NCI-H510A (cell line): Measurements from ENCODE around the gene PPTC7.
"Not testable (repeated sequence)": the region's sequence is repeated elsewhere in the genome, so short reads cannot be mapped to it uniquely, and the experiment has no call there.

Experiments used
- DNase-seq: peaks from one replicate; lab custom pipeline; 2025; lab: John Stamatoyannopoulos, UW

Gene PPTC7

DNA sequence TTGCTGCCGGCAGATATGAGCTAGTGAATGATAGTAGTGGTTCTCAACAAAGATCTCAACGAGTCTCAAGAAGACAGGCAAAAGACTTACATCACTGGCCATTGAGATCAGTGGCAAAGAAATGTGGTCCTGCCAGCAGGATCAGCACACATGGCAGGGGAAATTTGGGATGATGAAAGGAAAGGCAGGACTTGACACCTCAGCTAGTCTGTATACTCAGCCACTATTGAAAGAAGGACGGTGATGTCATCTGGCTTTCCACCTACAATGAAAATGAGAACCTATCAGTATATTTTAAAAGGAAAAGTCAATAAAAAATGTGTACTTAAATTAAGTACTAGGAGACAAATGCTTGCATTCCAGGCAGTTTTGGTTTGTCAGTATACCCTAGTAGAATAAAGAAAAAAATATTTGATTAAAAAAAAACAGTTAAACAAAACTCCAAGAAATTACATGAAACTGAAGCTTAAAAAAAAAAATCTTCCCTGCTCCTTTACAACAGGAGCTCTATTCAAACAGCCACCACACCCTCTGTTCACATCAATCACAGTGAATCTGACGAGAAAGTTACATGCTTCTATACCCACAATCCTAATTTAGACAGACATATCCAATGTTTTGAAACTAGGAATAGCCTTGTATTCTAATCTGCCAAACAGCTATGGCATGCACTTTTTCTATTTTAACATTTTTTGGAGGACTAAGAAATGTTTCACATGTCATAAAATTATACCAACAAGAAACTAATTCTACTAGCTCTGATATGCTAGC lies 46.1 kb downstream of the PPTC7 start:
- DNase-seq = no peak

DNA sequence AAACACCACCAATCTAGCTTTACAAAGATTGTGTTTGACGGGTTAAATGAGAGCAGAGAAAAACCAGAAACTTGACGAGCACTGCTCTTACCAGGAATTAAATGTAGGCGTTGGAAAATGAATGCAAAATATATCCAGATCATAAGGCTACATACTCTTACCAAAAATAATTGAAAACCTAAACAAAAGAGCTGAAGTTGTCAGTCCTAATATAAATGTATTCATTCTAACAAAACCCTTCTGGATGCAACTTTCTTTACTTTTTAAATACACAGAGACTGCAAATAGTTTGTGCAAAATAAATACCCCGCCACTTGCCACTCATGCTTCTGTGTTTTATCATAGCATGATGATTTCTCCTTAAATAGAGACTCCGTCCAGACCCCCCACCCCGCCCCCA lies 48.3 kb downstream of the PPTC7 start:
- no peak for DNase-seq

DNA sequence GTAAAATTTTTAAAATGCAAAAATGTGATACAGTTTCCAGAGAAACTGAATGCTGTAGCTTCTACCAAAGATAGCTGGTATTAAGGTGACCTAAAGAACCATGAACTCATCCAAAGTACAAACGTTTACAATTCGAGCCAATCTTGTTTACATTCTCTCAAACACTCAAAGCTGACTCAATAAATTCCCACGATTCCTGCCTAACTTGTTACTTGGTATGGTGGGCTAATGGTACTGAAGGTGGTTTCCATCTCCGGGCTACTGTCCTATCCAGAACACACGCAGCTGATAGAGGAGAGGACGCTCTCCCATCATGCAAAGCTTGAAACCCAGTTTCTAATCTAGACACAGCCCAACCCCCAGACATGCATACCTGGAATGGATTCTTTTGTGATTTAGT lies 49.5 kb downstream of the PPTC7 start:
- DNase-seq = no peak

DNA sequence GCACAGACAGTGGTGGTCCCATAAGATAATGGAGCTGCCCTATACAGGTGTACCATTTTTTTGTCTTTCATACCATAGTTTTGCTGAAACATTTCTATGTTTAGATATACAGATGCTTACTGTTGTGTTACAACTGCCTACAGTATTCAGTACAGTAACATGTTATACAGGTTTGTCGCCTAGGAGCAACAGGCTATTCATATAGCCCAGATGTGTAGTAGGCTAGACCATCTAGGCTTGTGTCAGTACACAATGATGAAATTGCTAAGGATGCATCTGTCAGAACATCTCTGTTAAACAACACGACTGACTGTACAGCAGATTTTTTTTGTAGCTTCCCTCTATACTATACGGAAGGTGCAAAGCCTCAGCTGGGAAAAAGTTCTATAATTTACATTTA lies 50.5 kb downstream of the PPTC7 start:
- DNase-seq = no peak

DNA sequence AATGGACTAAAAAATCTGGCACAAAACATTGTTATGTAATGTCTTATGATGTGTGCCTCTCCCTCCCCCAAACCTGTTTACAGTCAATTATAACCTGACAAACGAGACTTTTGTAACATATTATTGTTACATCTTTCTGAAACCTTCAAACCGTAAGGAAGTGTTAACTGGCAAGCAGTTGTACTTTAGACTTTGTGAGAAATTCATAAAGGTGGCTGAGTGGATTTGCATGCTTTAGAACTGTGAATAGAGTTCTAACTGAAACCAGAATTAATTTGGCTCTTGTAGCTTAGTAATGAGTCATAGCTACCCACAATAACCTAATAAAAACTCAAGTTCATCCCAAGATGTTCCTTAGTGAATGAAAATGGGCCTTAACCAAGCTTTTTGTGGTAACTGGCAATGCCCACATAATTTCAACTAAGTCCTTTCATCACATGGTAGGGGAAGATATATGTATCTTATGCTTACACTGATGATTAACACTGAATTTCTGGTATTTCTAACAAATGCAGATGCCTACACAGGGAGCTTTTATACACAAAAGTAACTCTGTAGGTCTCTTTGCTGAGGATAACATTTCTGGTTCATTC lies 51.3 kb downstream of the PPTC7 start:
- DNase-seq = no peak

DNA sequence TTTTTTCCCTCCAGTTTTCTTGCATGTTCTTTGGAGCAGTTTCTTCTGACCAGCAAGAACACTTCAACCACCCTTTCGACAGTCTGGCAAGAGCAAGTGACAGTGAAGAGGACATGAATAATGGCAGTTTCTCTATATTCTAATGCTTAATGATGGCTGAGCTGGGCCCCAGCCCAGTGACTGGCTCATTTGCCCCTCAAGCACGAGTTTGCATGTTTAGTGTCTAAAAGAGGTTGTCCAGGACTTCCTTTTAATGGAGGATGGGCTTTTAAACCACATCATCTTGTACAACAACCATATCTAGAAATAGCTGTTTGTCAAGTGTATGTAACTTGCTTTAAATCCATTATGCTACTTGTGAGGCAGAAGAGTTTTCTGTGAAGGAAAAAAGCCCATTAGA lies 52.6 kb downstream of the PPTC7 start:
- DNase-seq = no peak

DNA sequence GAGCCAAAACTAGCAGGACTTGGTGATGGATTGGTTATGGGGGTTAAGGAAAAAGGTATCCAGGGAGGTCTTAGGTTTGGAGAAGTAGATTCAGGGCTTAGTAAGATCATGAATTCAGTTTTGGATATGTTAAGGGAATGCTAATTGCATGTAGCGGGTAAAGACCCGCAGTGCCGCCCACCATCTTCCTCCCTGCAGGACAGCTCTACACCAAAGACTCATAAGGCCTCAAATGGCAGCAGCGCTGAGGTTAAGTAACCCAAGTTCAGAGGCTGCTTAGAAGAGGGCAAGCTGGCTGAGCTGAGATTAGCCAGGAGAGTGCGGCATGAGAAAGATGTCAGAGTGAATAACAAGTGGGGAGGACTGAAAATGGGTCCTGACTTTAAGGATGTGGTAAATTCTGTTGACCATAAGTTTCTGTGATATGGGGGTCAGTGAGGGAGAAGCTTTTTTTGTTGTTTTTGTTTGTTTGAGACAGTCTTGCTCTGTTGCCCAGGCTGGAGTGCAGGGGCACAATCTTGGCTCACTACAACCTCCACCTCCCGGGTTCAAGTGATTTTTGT lies 54.8 kb downstream of the PPTC7 start:
- no peak for DNase-seq

DNA sequence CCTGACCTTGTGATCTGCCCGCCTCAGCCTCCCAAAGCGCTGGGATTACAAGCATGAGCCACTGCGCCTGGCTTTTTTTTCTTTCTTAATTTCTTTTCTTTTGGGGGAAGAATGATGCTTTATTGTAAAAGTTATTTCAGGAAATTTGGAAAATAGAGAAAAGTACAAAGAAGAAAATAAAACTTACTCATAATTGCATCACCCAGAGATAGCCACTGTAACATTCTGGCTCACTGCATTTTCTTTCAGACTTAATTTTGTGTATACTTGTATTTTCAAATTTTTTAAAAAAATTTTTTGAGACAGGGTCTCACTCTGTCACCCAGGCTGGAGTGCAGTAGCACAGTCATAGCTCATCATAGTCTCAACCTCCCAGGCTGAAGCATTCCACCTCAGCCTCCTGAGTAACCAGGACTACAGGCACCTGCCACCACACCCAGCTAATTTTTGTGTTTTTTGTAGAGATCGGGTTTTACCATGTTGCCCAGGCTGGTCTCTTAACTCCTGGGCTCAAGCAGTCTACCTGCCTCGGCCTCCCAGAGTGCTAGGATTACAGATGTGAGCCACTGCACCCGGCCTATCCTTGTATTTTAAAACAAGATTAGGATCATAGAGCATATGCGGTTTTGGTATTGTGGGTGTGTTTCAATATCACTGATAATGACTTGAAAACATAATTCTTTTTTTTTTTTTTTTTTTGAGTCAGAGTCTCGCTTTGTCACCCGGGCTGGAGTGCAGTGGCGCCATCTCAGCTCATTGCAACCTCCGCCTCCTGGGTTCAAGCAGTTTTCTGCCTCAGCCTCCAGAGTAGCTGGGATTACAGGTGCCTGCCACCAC lies 62.0 kb downstream of the PPTC7 start:
- not testable (repeated sequence) for DNase-seq

DNA sequence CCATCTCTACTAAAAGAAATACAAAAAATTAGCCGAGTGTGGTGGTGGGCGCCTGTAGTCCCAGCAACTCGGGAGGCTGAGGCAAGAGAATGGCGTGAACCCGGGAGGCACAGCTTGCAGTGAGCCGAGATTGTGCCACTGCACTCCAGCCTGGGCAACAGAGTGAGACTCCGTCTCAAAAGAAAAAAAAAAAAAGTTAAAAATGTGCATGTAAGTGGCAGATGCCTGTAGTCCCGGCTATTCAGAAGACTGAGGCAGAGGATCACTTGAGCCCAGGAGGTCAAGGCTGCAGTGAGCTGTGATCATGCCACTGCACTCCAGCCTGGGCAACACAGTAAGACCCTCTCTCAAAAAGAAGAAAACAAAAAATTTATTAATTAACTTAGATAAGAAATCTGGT lies 65.1 kb downstream of the PPTC7 start:
- not testable (repeated sequence) for DNase-seq

DNA sequence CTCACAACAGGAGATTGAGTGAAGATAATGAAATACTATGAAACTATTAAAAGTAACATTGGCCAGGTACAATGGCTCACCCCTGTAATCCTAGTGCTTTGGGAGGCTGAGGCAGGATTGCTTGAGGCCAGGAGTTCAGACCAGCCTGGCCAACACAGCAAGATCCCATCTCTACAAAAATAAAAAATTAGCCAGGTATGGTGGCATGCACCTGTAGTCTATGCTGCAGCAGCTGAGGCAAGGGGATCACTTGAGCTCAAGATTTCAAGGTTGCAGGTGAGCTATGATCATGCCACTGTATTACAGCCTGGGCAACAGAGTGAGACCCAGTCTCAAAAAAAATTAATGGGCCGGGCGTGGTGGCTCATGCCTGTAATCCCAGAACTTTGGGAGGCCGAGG lies 66.1 kb downstream of the PPTC7 start:
- no peak for DNase-seq

DNA sequence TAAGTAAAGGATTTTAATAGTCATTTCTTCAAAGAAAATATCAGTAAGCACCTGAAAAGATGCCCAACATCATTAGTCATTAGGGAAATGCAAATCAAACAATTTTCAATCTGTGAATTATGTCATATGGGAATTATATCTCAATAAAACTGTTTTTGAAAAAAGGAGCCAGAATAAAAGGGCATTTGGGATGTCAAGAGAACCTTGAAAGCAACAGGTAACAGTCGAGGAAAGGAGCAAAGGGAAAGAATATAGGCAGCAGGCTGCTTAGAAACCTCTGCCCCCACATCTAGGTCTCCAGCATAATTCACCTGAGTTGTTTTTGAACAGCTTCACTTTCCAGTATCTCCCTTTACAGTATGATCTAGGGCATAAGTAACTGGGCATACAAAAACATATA lies 68.8 kb downstream of the PPTC7 start:
- no peak for DNase-seq

DNA sequence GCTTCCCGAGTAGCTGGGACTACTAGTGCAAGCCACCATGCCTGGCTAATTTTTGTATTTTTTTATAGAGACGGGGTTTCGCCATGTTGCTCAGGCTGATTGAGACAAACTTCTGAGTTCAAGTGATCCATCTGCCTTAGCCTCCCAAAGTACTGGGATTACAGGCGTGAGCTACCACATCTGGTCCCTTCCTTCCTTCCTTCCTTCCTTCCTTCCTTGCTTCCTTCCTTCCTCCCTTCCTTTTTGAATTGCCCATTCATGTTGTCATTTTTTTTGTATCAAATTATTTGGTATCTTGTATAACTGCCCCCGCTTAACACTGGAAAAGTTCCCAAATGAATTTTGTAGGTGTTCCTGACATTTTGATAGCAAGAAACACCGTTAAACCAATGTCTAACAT lies 69.3 kb downstream of the PPTC7 start:
- no peak for DNase-seq

DNA sequence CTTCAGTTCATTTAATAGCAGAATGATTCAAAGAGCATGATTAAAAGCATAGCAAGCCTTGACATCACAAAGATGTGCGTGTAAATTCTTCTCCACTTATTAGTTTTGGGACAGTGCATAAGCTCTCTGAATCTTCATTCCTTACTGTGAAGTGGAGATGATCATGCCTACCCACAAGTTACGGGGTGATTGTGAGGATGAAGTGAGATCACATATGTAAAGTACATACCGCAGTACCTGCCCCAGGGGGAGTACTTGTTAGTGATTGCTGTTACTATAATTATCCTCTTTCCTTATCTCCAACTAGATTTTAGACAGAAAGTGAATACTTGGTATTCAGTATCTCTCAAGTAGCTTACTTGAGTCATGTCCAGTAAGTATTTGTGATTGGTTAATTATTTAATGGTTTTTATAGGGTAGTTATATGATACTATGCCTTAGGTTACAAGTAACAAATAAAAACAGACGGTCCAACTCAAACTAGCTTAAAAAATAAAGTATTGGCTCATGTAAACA lies 75.0 kb downstream of the PPTC7 start:
- DNase-seq = no peak

DNA sequence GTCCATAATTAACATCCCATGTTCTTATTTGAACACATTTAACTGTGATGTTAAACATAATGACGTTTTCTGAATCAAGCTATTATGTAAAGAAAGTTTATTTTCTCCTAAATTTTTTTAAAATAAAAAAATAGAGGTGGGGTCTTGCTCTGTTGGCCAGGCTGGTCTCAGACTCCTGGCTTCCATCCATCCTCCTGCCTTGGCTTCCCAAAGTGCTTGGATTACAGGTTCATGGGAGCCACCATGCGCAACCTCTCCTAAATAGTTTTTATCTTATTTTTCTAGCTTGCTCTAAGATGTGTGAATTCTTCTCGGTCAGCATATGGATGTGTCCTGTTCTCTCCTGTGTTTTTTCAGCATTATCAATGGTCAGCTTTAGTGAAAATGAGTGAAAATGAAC lies 77.8 kb downstream of the PPTC7 start:
- no peak for DNase-seq

DNA sequence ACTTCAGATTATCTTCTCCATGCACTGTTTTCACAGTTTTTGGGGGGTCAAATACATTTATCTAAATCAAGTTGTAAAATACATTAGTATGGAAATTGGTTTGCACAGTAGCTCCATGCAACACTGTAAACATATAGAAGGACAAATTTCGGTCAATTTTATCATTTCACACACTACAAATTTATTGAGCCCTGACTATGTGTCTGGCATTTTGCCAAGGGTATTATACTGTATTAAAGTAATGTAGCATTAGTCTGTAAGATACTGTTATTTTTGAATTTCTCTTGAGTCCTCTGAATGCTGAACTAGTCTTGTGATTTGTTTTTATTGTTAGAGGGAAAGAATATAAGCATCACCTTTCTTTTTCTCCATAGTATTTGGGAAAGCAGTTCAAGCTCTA lies 79.7 kb downstream of the PPTC7 start:
- no peak for DNase-seq

DNA sequence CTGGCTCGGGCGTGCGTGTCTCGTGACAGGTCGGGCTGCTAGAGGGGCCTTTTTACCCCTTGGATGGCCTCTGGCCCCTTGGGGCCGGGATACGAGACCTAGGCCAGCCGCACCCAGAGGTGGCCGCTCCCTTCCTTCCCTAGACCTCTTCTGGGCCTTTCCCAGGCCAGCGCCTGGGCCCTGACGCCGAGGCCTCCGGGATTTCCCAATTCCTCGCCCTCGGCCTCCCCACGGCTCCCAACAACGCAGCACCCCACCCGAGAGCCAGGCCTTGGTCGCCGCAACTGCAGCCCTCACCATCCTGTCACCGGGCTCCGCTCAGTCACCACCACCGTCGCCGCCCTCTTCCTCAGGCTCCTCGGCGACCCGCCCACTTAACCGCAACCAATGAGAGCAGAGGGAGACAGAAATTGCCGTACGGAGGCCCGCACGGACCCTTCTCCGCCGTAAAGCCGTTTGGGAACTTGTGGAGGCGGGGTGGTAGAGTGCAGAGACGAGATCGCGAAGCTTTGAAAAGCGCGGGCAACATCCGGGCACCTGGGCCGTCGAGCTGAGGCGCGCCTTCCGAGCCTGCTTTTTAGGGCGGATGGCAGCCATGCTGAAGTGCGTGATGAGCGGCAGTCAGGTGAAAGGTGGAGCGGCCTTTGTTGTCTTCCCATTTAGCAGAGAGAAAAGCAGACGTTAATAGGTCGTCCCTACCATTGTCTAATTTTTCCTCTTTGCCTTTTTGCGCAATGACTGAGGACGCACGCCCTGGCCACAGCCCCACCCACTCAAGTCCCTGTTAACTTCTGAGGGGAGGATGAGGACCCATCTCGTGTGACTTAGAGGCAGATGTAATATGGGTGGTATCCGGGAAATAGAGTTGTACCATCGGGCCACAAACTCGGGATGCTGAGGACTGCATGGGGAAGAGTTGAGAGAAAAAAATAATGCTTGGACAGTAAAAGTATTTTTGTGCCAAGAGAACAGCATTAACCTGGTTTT lies 81.1 kb downstream of the PPTC7 start, which contains the start of the genes RAD9B and VPS29:
Gene RAD9B, plus strand, starts transcription at position 580 of the 987 bp plus-strand sequence. Its CDS starts 7 bp downstream, at position 587.
Gene VPS29, minus strand, starts transcription at position 360 of the 987 bp plus-strand sequence. Its CDS starts 60 bp downstream, at position 300.
- peak; percentile 97 for DNase-seq

DNA sequence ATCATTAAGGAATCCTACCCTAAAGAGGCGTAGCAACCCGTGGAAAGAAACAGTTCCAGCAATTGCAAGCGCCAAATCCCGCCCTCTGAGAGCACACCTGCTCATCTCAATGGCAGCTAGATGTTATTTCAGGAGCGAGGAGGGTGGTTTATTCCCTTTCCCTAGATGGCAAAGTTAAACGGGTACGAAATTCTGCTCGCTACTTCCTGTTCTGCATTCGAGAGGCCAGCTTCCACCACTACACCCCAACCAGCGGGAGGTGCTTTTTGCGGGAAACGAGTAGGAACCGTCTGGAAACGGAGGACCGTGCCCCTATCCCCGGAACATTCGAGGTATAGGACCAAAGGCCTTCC lies 81.7 kb downstream of the PPTC7 start:
- peak; percentile 50 for DNase-seq

DNA sequence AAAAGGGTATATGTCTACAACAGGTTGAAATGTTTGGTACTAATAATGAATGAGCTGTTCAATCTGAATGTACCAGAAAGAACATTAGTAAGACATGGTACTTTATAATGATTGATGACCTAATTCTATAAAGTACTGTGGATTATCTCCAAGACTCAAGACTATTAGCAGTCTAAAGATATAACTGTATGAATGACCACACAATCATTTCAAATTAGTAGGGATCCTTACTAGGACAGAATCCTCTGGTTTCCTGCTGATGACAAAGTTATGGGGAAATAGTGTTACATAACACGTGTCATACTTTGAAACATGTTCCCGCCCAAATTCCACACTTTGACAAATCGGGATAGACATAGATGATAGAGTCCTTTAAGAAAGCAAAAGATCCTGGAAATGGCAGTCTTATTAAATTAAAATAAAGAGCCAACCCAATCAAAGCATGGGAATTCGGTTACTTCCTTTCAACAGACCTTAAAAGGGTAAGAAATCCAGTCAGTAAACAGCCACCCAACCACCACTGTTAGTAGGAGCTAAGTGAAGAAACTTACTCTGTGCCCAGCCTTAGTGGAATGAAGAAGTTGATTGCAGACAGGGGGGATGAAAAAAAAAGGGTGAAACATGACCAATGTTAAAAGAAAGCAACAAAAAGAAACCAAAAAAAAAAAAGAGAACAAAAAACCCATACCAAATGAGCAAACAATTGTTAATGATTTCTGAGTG lies 84.0 kb downstream of the PPTC7 start:
- DNase-seq = no peak
